Suppressor macrophage treated with lipopolysaccharide for 1 hour (primary cell): Measurements from ENCODE around the gene CHRM4.
A peak's percentile ranks its signal among the peaks of the same experiment; 100 is the strongest.

Source experiments
- DNase-seq, 3 donors: peaks; one replicate each; pipeline ENCODE4 v3.0.0-alpha.2; 2020 to 2022

Gene CHRM4

GRCh38 chr11:46391578-46392420, at the start of gene CHRM4:
TSS of gene CHRM4 (minus strand) at chr11:46391776. CDS start at chr11:46386557, 5,219 bp downstream.
- peak; percentile 68 to 83 (median 78) for DNase-seq

GRCh38 chr11:46438211-46438610, 46.6 kb upstream of the CHRM4 start:
- DNase-seq, result no peak

- DNase-seq, result no peak
Observed at GRCh38 chr11:46437122-46437689, 45.6 kb upstream of the CHRM4 start.

GRCh38 chr11:46436113-46436512, 44.5 kb upstream of the CHRM4 start:
- no peak for DNase-seq

GRCh38 chr11:46435679-46436078, 44.1 kb upstream of the CHRM4 start:
- no peak for DNase-seq

- no peak for DNase-seq
Observed at GRCh38 chr11:46431211-46431610, 39.6 kb upstream of the CHRM4 start.

GRCh38 chr11:46429717-46430116, 38.1 kb upstream of the CHRM4 start:
- DNase-seq, result no peak

GRCh38 chr11:46427364-46427763, 35.8 kb upstream of the CHRM4 start:
- DNase-seq, result no peak

- no peak for DNase-seq
Observed at GRCh38 chr11:46426233-46426991, 34.8 kb upstream of the CHRM4 start.

- no peak for DNase-seq
Observed at GRCh38 chr11:46422588-46422987, 31.0 kb upstream of the CHRM4 start.

GRCh38 chr11:46421257-46421880, 29.8 kb upstream of the CHRM4 start:
- no peak for DNase-seq

GRCh38 chr11:46420513-46420912, 28.9 kb upstream of the CHRM4 start:
- DNase-seq, result no peak

GRCh38 chr11:46418751-46419150, 27.2 kb upstream of the CHRM4 start:
- no peak for DNase-seq

GRCh38 chr11:46417711-46418110, 26.1 kb upstream of the CHRM4 start:
- no peak for DNase-seq

GRCh38 chr11:46414879-46415278, 23.3 kb upstream of the CHRM4 start:
- DNase-seq, result no peak

GRCh38 chr11:46414466-46414796, 22.9 kb upstream of the CHRM4 start:
- DNase-seq, result no peak

GRCh38 chr11:46413760-46414465, 22.3 kb upstream of the CHRM4 start:
- DNase-seq, result no peak

GRCh38 chr11:46410021-46410420, 18.4 kb upstream of the CHRM4 start:
- no peak for DNase-seq

- DNase-seq, result no peak
Observed at GRCh38 chr11:46408407-46408986, 16.9 kb upstream of the CHRM4 start.

GRCh38 chr11:46407635-46408034, 16.1 kb upstream of the CHRM4 start:
- DNase-seq, result no peak

GRCh38 chr11:46404476-46405017, 13.0 kb upstream of the CHRM4 start:
- no peak for DNase-seq
